HUES64 (cell line): ENCODE data around the gene UGT1A10.
"Not testable (repeated sequence)": the region's sequence is repeated elsewhere in the genome, so short reads cannot be mapped to it uniquely, and the experiment has no call there.

Experiments used
- H3K27ac ChIP-seq: 2 replicates; pipeline ENCODE4 v1.7.0; 2013; ENCODE audit warnings: low read depth, low read length, inconsistent platforms
- H3K27me3 ChIP-seq: 2 replicates; pipeline ENCODE4 v1.6.1; 2013; ENCODE audit warnings: mild to moderate bottlenecking, low read length; ENCODE audit not compliant: insufficient read depth
- H3K36me3 ChIP-seq: 2 replicates; pipeline ENCODE4 v1.6.1; 2013; ENCODE audit warnings: mild to moderate bottlenecking, low read length; ENCODE audit not compliant: insufficient read depth
- H3K4me1 ChIP-seq: 2 replicates; pipeline ENCODE4 v1.6.1; 2013; ENCODE audit warnings: mild to moderate bottlenecking, low read length, moderate library complexity; ENCODE audit not compliant: insufficient read depth
- H3K4me3 ChIP-seq: 2 replicates; pipeline ENCODE4 v1.5.1; 2013; ENCODE audit warnings: mild to moderate bottlenecking, low read length, moderate library complexity
- H3K9ac ChIP-seq: 2 replicates; pipeline ENCODE4 v1.6.1; 2013; ENCODE audit warnings: mild to moderate bottlenecking, low read depth, low read length
- H3K9me3 ChIP-seq: 2 replicates; pipeline ENCODE4 v1.6.1; 2013; ENCODE audit warnings: low read depth, low read length; ENCODE audit not compliant: insufficient read depth
- WGBS: fragments of 150-250, 120-280 bp; methylation state at CpG from one replicate; pipeline ENCODE4 v1.1.7; 2013; ENCODE audit warnings: missing lambda C conversion rate; 5-methylcytosine and 5-hydroxymethylcytosine counted together

UGT1A10 gene

GRCh38 chr2:233712611-233713261, 76.5 kb downstream of the UGT1A10 start, which contains the start of gene UGT1A5:
Gene UGT1A5 (plus strand): TSS chr2:233712907. CDS start chr2:233712992, 85 bp downstream.
- Histone ChIP-seq H3K27me3 (no peaks in the 10 kb centered on the region), H3K4me3 (no peak within 1 kb of the TSS), H3K9ac (no peak within 1 kb of the TSS), H3K9me3 (no peaks in the 10 kb centered on the region), H3K36me3 (no peaks in the 10 kb centered on the region), H3K4me1 (no peaks in the 10 kb centered on the region), H3K27ac (no peak within 1 kb of the TSS)
- WGBS = 92% methylated on average over 14 of the region's 14 CpGs

DNA sequence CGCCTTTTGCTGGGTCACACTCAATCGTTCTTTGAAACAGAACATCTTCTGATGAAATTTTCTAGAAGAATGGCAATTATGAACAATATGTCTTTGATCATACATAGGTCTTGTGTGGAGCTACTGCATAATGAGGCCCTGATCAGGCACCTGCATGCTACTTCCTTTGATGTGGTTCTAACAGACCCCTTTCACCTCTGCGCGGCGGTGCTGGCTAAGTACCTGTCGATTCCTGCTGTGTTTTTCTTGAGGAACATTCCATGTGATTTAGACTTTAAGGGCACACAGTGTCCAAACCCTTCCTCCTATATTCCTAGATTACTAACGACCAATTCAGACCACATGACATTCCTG, 77.0 kb downstream of the UGT1A10 start:
- Histone ChIP-seq H3K9ac (no peak overlapping the region), H3K4me3 (no peak overlapping the region)
- WGBS = 92% methylated on average over 7 of the region's 7 CpGs

GRCh38 chr2:233714121-233714520, 77.9 kb downstream of the UGT1A10 start:
- Histone ChIP-seq H3K9me3 (no peaks in the 10 kb centered on the region), H3K36me3 (no peaks in the 10 kb centered on the region), H3K4me1 (no peaks in the 10 kb centered on the region), H3K9ac (no peak overlapping the region), H3K27ac (no peak overlapping the region), H3K4me3 (no peak overlapping the region), H3K27me3 (no peaks in the 10 kb centered on the region)
- WGBS = 91% methylated on average over 2 of the region's 2 CpGs

More for the DNA sequence above, 77.0 kb downstream of the UGT1A10 start:
- no peaks in the 10 kb centered on the region for H3K9me3 ChIP-seq
- H3K27me3 ChIP-seq = no peaks in the 10 kb centered on the region
- H3K27ac ChIP-seq = no peak overlapping the region
- no peaks in the 10 kb centered on the region for H3K4me1 ChIP-seq
- H3K36me3 ChIP-seq = no peaks in the 10 kb centered on the region

GRCh38 chr2:233718552-233718951, 82.3 kb downstream of the UGT1A10 start, which contains the start of gene UGT1A4:
Gene UGT1A4 (plus strand): TSS chr2:233718736. CDS start chr2:233718821, 85 bp downstream.
- Histone ChIP-seq H3K4me3 (no peak within 1 kb of the TSS), H3K36me3 (no peaks in the 10 kb centered on the region), H3K27me3 (no peaks in the 10 kb centered on the region), H3K9me3 (no peaks in the 10 kb centered on the region), H3K4me1 (no peaks in the 10 kb centered on the region), H3K9ac (no peak within 1 kb of the TSS), H3K27ac (no peak within 1 kb of the TSS)
- WGBS = 91% methylated on average over 7 of the region's 7 CpGs

DNA sequence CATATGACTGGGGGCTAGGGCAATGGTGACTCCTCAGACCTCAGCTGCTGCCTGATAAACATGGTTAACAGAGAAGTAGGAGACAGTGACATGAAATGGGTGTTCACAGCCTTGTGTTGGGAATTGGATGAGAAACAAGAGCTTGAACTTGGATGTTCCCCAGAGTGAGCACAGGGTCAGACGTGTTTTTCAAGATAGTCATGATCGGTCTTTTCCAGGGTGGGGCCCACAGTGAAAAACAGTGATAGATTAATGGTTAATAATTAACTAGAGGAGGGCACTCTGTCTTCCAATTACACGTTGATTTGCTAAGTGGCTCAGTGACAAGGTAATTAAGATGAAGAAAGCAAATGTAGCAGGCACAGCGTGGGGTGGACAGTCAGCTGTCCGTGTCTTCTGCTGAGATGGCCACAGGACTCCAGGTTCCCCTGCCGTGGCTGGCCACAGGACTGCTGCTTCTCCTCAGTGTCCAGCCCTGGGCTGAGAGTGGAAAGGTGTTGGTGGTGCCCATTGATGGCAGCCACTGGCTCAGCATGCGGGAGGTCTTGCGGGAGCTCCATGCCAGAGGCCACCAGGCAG, 92.6 kb downstream of the UGT1A10 start, which contains the start of gene UGT1A3:
Gene UGT1A3, plus strand, starts transcription at position 320 of the 579 bp plus-strand sequence. Its CDS starts 85 bp downstream, at position 405.
- Histone ChIP-seq H3K4me1 (no peaks in the 10 kb centered on the region), H3K27ac (no peak within 1 kb of the TSS), H3K27me3 (no peaks in the 10 kb centered on the region), H3K9ac (no peak within 1 kb of the TSS), H3K4me3 (no peak within 1 kb of the TSS), H3K9me3 (no peaks in the 10 kb centered on the region), H3K36me3 (no peaks in the 10 kb centered on the region)
- 91% methylated on average over 8 of the region's 8 CpGs for WGBS

DNA sequence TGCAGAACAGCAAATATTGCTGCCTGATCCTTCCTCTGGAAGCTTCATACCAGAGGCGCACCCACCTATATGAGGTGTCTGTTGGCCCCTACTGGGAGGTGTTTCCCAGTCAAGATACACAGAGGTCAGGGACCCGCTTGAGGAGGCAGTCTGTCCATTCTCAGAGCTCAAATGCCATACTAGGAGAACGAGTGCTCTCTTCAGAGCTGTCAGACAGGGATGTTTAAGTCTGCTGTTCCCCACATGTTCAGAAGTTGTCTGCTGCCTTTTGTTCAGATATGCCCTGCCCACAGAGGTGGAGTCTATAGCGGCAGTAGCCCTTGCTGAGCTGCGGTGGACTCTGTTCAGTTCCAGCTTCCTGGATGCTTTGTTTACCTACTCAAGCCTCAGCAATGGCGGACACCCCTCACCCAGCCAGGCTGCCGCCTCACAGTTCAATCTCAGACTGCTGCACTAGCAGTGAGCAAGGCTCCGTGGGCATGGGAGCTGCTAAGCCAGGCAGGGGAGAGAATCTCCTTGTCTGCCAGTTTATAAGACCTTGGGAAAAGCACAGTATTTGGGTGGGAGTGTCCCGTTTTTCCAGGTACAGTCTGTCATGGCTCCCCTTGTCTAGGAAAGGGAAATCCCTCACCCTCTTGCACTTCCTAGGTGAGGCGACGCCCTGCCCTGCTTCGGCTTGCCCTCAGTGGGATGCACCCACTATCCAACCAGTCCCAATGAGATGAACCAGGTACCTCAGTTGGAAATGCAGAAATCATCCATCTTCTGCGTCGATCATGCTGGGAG, 100.8 kb downstream of the UGT1A10 start:
- not testable (repeated sequence) for H3K36me3 ChIP-seq, H3K4me3 ChIP-seq, H3K27me3 ChIP-seq, H3K27ac ChIP-seq, H3K4me1 ChIP-seq, H3K9me3 ChIP-seq, H3K9ac ChIP-seq
- WGBS = 91% methylated on average over 14 of the region's 14 CpGs

GRCh38 chr2:233740870-233741269, 104.6 kb downstream of the UGT1A10 start:
- Histone ChIP-seq H3K27me3 (no peaks in the 10 kb centered on the region), H3K9ac (no peak overlapping the region), H3K4me1 (no peaks in the 10 kb centered on the region), H3K27ac (no peak overlapping the region), H3K36me3 (no peaks in the 10 kb centered on the region), H3K4me3 (no peak overlapping the region), H3K9me3 (no peaks in the 10 kb centered on the region)
- WGBS = 80% methylated on average over 2 of the region's 2 CpGs

GRCh38 chr2:233743464-233744259, 107.4 kb downstream of the UGT1A10 start:
- Histone ChIP-seq H3K4me3 (no peak overlapping the region), H3K36me3 (no peaks in the 10 kb centered on the region), H3K9ac (no peak overlapping the region), H3K27me3 (no peaks in the 10 kb centered on the region), H3K27ac (no peak overlapping the region), H3K9me3 (no peaks in the 10 kb centered on the region; the same call in 1 of the 2 replicates), H3K4me1 (no peaks in the 10 kb centered on the region)
- WGBS = 97% methylated on average over 44 of the region's 46 CpGs

- H3K27ac ChIP-seq = no peak overlapping the region
- H3K9me3 ChIP-seq = peaks cover 5% of the 10 kb centered on the region; the same call in 1 of the 2 replicates
- no peaks in the 10 kb centered on the region for H3K36me3 ChIP-seq
- H3K4me1 ChIP-seq = no peaks in the 10 kb centered on the region
- WGBS = 87% methylated on average over 5 of the region's 5 CpGs
- H3K4me3 ChIP-seq = no peak overlapping the region
- no peaks in the 10 kb centered on the region for H3K27me3 ChIP-seq
- no peak overlapping the region for H3K9ac ChIP-seq
Measured at GRCh38 chr2:233745073-233745755, 109.0 kb downstream of the UGT1A10 start.

GRCh38 chr2:233745838-233746237, 109.6 kb downstream of the UGT1A10 start:
- not testable (repeated sequence) for H3K4me1 ChIP-seq, H3K36me3 ChIP-seq, H3K27me3 ChIP-seq, H3K9ac ChIP-seq, H3K4me3 ChIP-seq, H3K27ac ChIP-seq
- H3K9me3 ChIP-seq = peaks cover 10% of the 10 kb centered on the region
- WGBS = 90% methylated on average over 2 of the region's 2 CpGs
